HepG2 (cell line): ENCODE results near the gene CAPS. TPM values are rescaled to one million over a fixed set of nuclear protein-coding genes. Genes with fewer than 3 reads are reported as not detected.

Experiments
- AKAP8 ChIP-seq: sonication (generic); formaldehyde crosslinking; IDR thresholded peaks from 2 replicates; pipeline ENCODE4 v1.5.1; 2020; ENCODE audit warnings: mild to moderate bottlenecking, missing genetic modification reagents
- BRCA1 ChIP-seq: sonication (generic); formaldehyde crosslinking; IDR thresholded peaks from 2 replicates; pipeline ENCODE4 v1.4.0; 2020; ENCODE audit warnings: missing genetic modification reagents
- FOXC1 ChIP-seq: sonication (generic); formaldehyde crosslinking; IDR thresholded peaks from 2 replicates; pipeline ENCODE4 v1.8.0; 2022; ENCODE audit warnings: mild to moderate bottlenecking, missing genetic modification reagents, borderline replicate concordance
- GATAD2A ChIP-seq: IDR thresholded peaks from 2 replicates; pipeline ENCODE4 v1.6.1; 2016
- HNF4A ChIP-seq: sonication (generic); formaldehyde crosslinking; IDR thresholded peaks from 2 replicates; pipeline ENCODE4 v1.4.0; 2020; ENCODE audit warnings: missing genetic modification reagents
- MYC ChIP-seq: sonication (generic); formaldehyde crosslinking; IDR thresholded peaks from 2 replicates; pipeline ENCODE4 v1.9.0; 2021; ENCODE audit warnings: missing genetic modification reagents, borderline replicate concordance
- PRMT3 ChIP-seq: sonication (generic); formaldehyde crosslinking; IDR thresholded peaks from 2 replicates; pipeline ENCODE4 v1.8.1; 2022; ENCODE audit warnings: low read depth, mild to moderate bottlenecking, moderate library complexity, missing genetic modification reagents, borderline replicate concordance
- SOX6 ChIP-seq, 2 experiments: fragments of 450-650 bp in 1 of 2; sonication (generic) in 1 of 2; formaldehyde crosslinking in 1 of 2; IDR thresholded peaks; 2 replicates each; pipeline versions ENCODE4 v1.4.0 to v1.6.1; 2017 to 2020; ENCODE audit warnings: antibody characterized with exemption in 1 of 2, mild to moderate bottlenecking in 1 of 2, missing genetic modification reagents in 1 of 2
- TCF12 ChIP-seq, 2 experiments: fragments of 450-650 bp in 1 of 2; sonication (generic) in 1 of 2; formaldehyde crosslinking in 1 of 2; IDR thresholded peaks; 2 replicates each; pipeline versions ENCODE4 v1.6.1 to v1.8.0; 2017 to 2022; ENCODE audit warnings: antibody characterized with exemption in 1 of 2, mild to moderate bottlenecking in 1 of 2, missing genetic modification reagents in 1 of 2, moderate library complexity in 1 of 2
- U2AF1 ChIP-seq: fragments of 200-400 bp; formaldehyde crosslinking; optimal IDR thresholded peaks from 2 replicates; pipeline ENCODE3; 2017; ENCODE audit warnings: mild to moderate bottlenecking, low read depth, low read length
- ZBTB38 ChIP-seq: sonication (generic); formaldehyde crosslinking; IDR thresholded peaks from 2 replicates; pipeline ENCODE4 v1.5.1; 2020; ENCODE audit warnings: mild to moderate bottlenecking, missing genetic modification reagents
- ZFX ChIP-seq: sonication (generic); formaldehyde crosslinking; IDR thresholded peaks from 2 replicates; pipeline ENCODE4 v1.4.0; 2020; ENCODE audit warnings: mild to moderate bottlenecking, low read depth, missing genetic modification reagents, moderate library complexity
- ZMAT3 ChIP-seq: sonication (generic); formaldehyde crosslinking; conservative IDR thresholded peaks from 2 replicates; pipeline ENCODE4 v1.7.0; 2021; ENCODE audit warnings: missing genetic modification reagents
- polyA plus RNA-seq, 8 experiments: library from polyadenylated mRNA; depleted of rRNA in 3 of 8; stranded (reverse) in 7 of 8; unstranded in 1 of 8; fragments of >200 nt; fragmentation: Illumina TruSeq in 4 of 8; extraction: Trizol in 4 of 8; gene quantifications; 2 replicates each; pipeline versions ENCODE4 v1.2.1 to v1.2.3, GENCODE V29; 2011 to 2016; ENCODE audit warnings: low read depth in 4 of 8, missing spikeins in 1 of 8, mixed read lengths in 1 of 8; ENCODE audit not compliant: insufficient read depth in 1 of 8
- total RNA-seq, 5 experiments: library from RNA; depleted of rRNA; stranded (reverse); fragments of >200 nt; fragmentation: Illumina TruSeq; extraction: Trizol; gene quantifications; 2 replicates each; pipeline ENCODE4 v1.2.3, GENCODE V29; 2016; ENCODE audit warnings: low read depth in 1 of 5
- TF ChIP-seq, protein P1 (sequence below): sonication (generic); formaldehyde crosslinking; IDR thresholded peaks from 2 replicates; pipeline ENCODE4 v1.8.0; 2022; ENCODE audit warnings: mild to moderate bottlenecking, missing genetic modification reagents; ENCODE audit not compliant: insufficient replicate concordance
- TF ChIP-seq, protein P2 (sequence below): IDR thresholded peaks from 2 replicates; pipeline ENCODE4 v1.4.0; 2020; ENCODE audit warnings: mild to moderate bottlenecking, missing genetic modification reagents
- TF ChIP-seq, protein P3 (sequence below): sonication (generic); formaldehyde crosslinking; IDR thresholded peaks from 2 replicates; pipeline ENCODE4 v1.5.0; 2020; ENCODE audit warnings: mild to moderate bottlenecking, missing genetic modification reagents, moderate library complexity
- TF ChIP-seq, protein P4 (sequence below): sonication (generic); formaldehyde crosslinking; IDR thresholded peaks from 2 replicates; pipeline ENCODE4 v1.4.0; 2020; ENCODE audit warnings: mild to moderate bottlenecking, missing genetic modification reagents

CAPS gene
- total and polyA plus RNA-seq, 2 of the 13 experiments (the other 11 are each of a cell fraction or from before 2014, with no cell fraction given): 3.1 TPM

DNA sequence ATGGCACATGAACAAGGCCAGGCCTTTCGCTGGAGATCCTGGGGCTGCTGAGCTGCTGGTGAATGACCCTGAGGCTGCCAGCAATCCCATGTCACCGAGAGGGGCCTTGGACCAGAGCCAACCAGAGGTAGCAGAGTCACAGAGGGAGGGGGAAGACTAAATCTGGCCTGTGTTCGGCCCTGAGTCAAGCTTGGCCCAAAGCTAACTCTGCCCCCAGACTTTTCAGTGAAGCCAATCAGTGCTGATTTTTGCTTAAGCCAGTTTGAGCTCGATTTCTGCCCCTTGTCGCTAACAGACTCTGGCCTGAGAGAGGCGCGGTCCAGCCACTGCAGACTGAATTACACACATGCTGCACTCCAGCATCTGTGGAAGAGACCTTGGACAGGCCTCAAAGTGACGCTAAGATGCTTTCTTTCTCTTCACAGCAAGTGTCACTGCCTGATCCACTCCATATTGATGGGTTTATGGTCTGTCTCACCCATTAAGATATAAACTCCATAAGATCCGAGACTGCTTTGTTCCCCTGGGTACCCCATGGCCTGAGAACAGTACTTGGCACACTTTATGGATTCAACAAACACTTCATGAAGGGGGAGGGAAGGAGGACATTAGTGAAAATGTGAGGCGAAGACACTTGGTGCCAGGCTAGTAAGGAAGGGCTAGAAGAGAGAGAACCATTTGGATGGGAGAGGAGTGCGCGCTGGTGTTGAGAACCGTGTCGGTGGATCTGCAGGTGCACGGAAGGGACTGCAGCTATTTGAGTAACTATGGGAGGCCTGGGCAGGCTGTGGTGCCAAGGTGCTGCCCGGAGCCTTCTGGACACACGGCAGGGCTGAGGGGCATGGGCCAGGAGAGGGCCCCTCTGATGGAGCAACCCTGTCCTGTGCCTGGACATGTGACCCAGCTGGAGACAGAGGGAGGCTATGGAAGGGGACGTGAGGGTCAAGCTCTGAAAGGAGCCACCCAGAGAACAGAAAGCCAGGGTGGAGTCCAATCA, 46.2 kb downstream of the CAPS start (continued):
- TF ChIP-seq FOXC1 (CRISPR knock-in tag) (0 out of 2 replicates have a peak, but pooled peaks have one; percentile 41), AKAP8 (peak; percentile 9; the same call in 1 of the 2 replicates), MYC (CRISPR knock-in tag) (0 out of 2 replicates have a peak, but pooled peaks have one; percentile 16), SOX6 (IDR thresholded peaks at IDR 0.05) (no peak), SOX6 (CRISPR knock-in tag; IDR thresholded peaks at IDR 0.05) (peak; percentile 27; the same call in 1 of the 2 replicates), U2AF1 (no peak), ZBTB38 (CRISPR knock-in tag) (peak; percentile 90), ZMAT3 (CRISPR knock-in tag) (0 out of 2 replicates have a peak, but pooled peaks have one; percentile 47), ZFX (peak; percentile 72), HNF4A (CRISPR knock-in tag) (no peak), PRMT3 (CRISPR knock-in tag) (no peak), GATAD2A (CRISPR knock-in tag) (peak; percentile 42), TCF12 (IDR thresholded peaks at IDR 0.05) (no peak), TCF12 (CRISPR knock-in tag; IDR thresholded peaks at IDR 0.05) (no peak), BRCA1 (CRISPR knock-in tag) (no peak)
- TF ChIP-seq, protein P1, sequence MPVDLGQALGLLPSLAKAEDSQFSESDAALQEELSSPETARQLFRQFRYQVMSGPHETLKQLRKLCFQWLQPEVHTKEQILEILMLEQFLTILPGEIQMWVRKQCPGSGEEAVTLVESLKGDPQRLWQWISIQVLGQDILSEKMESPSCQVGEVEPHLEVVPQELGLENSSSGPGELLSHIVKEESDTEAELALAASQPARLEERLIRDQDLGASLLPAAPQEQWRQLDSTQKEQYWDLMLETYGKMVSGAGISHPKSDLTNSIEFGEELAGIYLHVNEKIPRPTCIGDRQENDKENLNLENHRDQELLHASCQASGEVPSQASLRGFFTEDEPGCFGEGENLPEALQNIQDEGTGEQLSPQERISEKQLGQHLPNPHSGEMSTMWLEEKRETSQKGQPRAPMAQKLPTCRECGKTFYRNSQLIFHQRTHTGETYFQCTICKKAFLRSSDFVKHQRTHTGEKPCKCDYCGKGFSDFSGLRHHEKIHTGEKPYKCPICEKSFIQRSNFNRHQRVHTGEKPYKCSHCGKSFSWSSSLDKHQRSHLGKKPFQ: peak; percentile 16
- TF ChIP-seq, protein P2, sequence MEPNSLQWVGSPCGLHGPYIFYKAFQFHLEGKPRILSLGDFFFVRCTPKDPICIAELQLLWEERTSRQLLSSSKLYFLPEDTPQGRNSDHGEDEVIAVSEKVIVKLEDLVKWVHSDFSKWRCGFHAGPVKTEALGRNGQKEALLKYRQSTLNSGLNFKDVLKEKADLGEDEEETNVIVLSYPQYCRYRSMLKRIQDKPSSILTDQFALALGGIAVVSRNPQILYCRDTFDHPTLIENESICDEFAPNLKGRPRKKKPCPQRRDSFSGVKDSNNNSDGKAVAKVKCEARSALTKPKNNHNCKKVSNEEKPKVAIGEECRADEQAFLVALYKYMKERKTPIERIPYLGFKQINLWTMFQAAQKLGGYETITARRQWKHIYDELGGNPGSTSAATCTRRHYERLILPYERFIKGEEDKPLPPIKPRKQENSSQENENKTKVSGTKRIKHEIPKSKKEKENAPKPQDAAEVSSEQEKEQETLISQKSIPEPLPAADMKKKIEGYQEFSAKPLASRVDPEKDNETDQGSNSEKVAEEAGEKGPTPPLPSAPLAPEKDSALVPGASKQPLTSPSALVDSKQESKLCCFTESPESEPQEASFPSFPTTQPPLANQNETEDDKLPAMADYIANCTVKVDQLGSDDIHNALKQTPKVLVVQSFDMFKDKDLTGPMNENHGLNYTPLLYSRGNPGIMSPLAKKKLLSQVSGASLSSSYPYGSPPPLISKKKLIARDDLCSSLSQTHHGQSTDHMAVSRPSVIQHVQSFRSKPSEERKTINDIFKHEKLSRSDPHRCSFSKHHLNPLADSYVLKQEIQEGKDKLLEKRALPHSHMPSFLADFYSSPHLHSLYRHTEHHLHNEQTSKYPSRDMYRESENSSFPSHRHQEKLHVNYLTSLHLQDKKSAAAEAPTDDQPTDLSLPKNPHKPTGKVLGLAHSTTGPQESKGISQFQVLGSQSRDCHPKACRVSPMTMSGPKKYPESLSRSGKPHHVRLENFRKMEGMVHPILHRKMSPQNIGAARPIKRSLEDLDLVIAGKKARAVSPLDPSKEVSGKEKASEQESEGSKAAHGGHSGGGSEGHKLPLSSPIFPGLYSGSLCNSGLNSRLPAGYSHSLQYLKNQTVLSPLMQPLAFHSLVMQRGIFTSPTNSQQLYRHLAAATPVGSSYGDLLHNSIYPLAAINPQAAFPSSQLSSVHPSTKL (CRISPR knock-in tag): 0 out of 2 replicates have a peak, but pooled peaks have one; percentile 5
- TF ChIP-seq, protein P3, sequence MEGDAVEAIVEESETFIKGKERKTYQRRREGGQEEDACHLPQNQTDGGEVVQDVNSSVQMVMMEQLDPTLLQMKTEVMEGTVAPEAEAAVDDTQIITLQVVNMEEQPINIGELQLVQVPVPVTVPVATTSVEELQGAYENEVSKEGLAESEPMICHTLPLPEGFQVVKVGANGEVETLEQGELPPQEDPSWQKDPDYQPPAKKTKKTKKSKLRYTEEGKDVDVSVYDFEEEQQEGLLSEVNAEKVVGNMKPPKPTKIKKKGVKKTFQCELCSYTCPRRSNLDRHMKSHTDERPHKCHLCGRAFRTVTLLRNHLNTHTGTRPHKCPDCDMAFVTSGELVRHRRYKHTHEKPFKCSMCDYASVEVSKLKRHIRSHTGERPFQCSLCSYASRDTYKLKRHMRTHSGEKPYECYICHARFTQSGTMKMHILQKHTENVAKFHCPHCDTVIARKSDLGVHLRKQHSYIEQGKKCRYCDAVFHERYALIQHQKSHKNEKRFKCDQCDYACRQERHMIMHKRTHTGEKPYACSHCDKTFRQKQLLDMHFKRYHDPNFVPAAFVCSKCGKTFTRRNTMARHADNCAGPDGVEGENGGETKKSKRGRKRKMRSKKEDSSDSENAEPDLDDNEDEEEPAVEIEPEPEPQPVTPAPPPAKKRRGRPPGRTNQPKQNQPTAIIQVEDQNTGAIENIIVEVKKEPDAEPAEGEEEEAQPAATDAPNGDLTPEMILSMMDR (CRISPR knock-in tag): no peak
- TF ChIP-seq, protein P4, sequence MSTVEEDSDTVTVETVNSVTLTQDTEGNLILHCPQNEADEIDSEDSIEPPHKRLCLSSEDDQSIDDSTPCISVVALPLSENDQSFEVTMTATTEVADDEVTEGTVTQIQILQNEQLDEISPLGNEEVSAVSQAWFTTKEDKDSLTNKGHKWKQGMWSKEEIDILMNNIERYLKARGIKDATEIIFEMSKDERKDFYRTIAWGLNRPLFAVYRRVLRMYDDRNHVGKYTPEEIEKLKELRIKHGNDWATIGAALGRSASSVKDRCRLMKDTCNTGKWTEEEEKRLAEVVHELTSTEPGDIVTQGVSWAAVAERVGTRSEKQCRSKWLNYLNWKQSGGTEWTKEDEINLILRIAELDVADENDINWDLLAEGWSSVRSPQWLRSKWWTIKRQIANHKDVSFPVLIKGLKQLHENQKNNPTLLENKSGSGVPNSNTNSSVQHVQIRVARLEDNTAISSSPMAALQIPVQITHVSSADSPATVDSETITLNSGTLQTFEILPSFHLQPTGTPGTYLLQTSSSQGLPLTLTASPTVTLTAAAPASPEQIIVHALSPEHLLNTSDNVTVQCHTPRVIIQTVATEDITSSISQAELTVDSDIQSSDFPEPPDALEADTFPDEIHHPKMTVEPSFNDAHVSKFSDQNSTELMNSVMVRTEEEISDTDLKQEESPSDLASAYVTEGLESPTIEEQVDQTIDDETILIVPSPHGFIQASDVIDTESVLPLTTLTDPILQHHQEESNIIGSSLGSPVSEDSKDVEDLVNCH: no peak
